Breast epithelium (tissue), 4 donors: Measurements from ENCODE around the gene IFRD1. TPM values are rescaled to one million over a fixed set of nuclear protein-coding genes. Genes with fewer than 3 reads are reported as not detected.

Experiments used
- DNase-seq, 2 donors: peaks; one replicate each; pipeline ENCODE4 v3.0.0-alpha.2; 2019; ENCODE audit warnings: low spot score in 2 of 2
- H3K27ac ChIP-seq, 2 donors: fragments of 200-600 bp; sonication (generic) in 1 of 2; one replicate each; pipeline ENCODE4 v1.5.1; 2016 to 2019; ENCODE audit warnings: mild to moderate bottlenecking in 1 of 2
- H3K27me3 ChIP-seq, 2 donors: fragments of 200-600 bp; sonication (generic) in 1 of 2; one replicate each; pipeline versions ENCODE4 v1.5.1 to v1.6.0; 2017 to 2019; ENCODE audit warnings: control low read depth in 1 of 2, mild to moderate bottlenecking in 1 of 2
- H3K36me3 ChIP-seq: fragments of 200-600 bp; one replicate; pipeline ENCODE4 v1.5.1; 2019
- H3K4me1 ChIP-seq, 2 donors: fragments of 200-600 bp; sonication (generic); one replicate each; pipeline ENCODE4 v1.5.1; 2016 to 2019; ENCODE audit warnings: control low read depth in 1 of 2
- H3K4me3 ChIP-seq, 3 donors: fragments of 200-600 bp; sonication (generic); 1 replicate in 2 of 3; 2 replicates in 1 of 3; pipeline ENCODE4 v1.5.1; 2016 to 2019; ENCODE audit warnings: mild to moderate bottlenecking in 3 of 3, moderate library complexity in 2 of 3
- H3K9me3 ChIP-seq, 2 donors: fragments of 200-600 bp; sonication (generic) in 1 of 2; one replicate each; pipeline ENCODE4 v1.5.1; 2016 to 2019; ENCODE audit warnings: control low read depth in 1 of 2
- CTCF ChIP-seq, 3 donors: fragments of 450-650 bp; IDR thresholded peaks; one replicate each; pipeline ENCODE4 v1.5.1; 2016 to 2017; ENCODE audit warnings: antibody characterized with exemption in 3 of 3, mild to moderate bottlenecking in 3 of 3, moderate library complexity in 3 of 3
- POLR2A ChIP-seq: fragments of 450-650 bp; IDR thresholded peaks from one replicate; pipeline ENCODE4 v1.6.1; 2016; ENCODE audit warnings: antibody characterized with exemption, mild to moderate bottlenecking, moderate library complexity
- POLR2AphosphoS5 ChIP-seq, 3 donors: sonication (generic); formaldehyde crosslinking; IDR thresholded peaks; one replicate each; pipeline ENCODE4 v1.6.1; 2017; ENCODE audit warnings: antibody characterized with exemption in 3 of 3
- intact Hi-C: fragments of 100-400 bp; cut with DNase I; formaldehyde crosslinking; loops from one replicate; pipeline ENCODE4 v1.15.1; 2023; ENCODE audit warnings: low total_unique reads
- total RNA-seq, 3 donors: library from RNA; depleted of rRNA; stranded (reverse); fragments of >200 nt; gene quantifications; one replicate each; pipeline ENCODE4 v1.1.0, GENCODE V29; 2016

Gene IFRD1
- total RNA-seq, 3 donors from 2014 or later = 82.7 to 146 (median 91.8) TPM

DNA sequence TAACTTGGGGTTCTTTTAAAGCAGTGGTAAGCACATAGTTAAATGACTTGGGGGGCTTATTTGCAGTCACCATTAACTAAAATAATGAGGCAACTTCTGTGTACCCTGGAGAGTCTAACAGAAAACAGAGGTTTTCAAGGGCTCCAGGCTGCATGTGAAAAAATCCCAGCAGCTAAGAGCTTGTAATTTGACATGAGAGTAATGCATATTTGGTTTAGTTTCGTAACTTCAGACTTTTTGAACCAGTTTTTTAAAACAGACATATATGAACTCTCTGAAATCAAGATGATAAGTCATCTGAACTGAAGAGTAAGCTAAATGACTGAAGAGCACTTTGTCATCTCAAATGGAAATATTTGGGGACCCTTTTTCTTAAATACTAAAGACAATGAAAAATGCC, 40.2 kb upstream of the IFRD1 start:
- no peak overlapping the region for H3K4me3 ChIP-seq
- H3K4me1 ChIP-seq = no peaks in the 10 kb centered on the region
- H3K36me3 ChIP-seq = no peaks in the 10 kb centered on the region
- TF ChIP-seq POLR2A (no peak), CTCF (IDR thresholded peaks at IDR 0.05) (no peak), POLR2AphosphoS5 (IDR thresholded peaks at IDR 0.05) (no peak)
- DNase-seq = no peak
- intact Hi-C loops = no loop called here
- no peak overlapping the region for H3K27ac ChIP-seq
- no peaks in the 10 kb centered on the region for H3K27me3 ChIP-seq
- no peaks in the 10 kb centered on the region for H3K9me3 ChIP-seq

DNA sequence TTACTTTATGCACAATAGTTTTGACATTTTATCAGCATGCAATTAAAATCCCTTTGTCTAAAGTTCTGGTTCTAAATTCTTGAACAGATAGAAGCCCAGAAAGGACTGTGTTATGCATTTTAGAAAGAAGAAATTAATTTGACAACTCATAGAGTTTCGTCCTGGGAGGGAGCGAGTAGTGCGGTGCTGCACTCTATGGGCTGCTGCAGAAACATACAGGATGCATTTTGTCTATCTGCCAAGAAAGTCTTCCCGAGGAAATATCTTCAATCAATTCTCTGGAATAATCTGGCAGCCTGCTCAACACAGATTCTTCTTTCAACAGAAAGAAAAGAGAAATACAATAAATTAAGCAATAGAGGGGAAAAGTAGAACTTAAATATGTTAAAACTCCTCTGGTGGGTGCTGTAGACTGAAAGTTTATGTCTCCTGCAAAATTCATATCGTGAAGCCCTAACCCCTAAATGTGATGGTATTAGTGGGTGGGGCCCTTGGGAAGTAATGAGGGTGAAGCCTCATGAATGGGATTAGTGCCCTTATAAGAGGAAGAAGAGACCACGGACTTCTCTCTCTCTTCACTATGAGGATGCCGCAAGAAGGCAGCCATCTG, 39.0 kb upstream of the IFRD1 start:
- Histone ChIP-seq H3K9me3 (no peaks in the 10 kb centered on the region), H3K27me3 (no peaks in the 10 kb centered on the region), H3K36me3 (no peaks in the 10 kb centered on the region), H3K27ac (no peak overlapping the region), H3K4me1 (no peaks in the 10 kb centered on the region), H3K4me3 (no peak overlapping the region)
- DNase-seq = no peak
- intact Hi-C loops = no loop called here
- TF ChIP-seq POLR2AphosphoS5 (IDR thresholded peaks at IDR 0.05) (no peak), CTCF (IDR thresholded peaks at IDR 0.05) (peak in 2 of 3 donors; percentile 25 to 53)

GRCh38 chr7:112414855-112415490, 35.3 kb upstream of the IFRD1 start:
- TF ChIP-seq POLR2AphosphoS5 (IDR thresholded peaks at IDR 0.05) (no peak), CTCF (IDR thresholded peaks at IDR 0.05) (peak; percentile 41 to 59 (median 49))
- Histone ChIP-seq H3K4me1 (no peaks in the 10 kb centered on the region), H3K4me3 (no peak overlapping the region), H3K27me3 (no peaks in the 10 kb centered on the region), H3K9me3 (no peaks in the 10 kb centered on the region), H3K36me3 (no peaks in the 10 kb centered on the region), H3K27ac (no peak overlapping the region)
- DNase-seq = no peak
- intact Hi-C loops = no loop called here

DNA sequence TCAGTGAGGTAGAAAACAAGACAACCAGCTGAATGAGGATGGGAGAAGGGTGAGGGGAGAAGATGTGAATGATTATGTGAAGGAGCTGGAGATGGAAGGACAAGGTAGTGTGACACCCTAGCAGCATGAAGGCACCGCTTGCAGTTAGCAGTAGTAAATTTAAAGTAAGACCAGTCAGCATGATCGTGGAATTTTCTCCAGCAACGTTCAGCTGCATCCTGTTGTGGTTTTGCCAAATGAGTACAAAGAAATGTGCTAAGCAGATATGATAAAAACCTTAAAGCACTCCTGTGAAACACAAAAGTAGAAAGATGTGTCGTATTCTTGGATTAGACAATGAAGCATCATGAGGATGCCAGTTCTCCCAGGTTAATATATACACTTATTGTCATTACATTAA, 34.1 kb upstream of the IFRD1 start:
- intact Hi-C loops = no loop called here
- H3K36me3 ChIP-seq = no peaks in the 10 kb centered on the region
- no peak overlapping the region for H3K4me3 ChIP-seq
- no peak for DNase-seq
- H3K4me1 ChIP-seq = peaks cover 0 to 5% of the 10 kb centered on the region in 2 donors
- no peaks in the 10 kb centered on the region for H3K27me3 ChIP-seq
- H3K27ac ChIP-seq = no peak overlapping the region
- TF ChIP-seq CTCF (IDR thresholded peaks at IDR 0.05) (no peak), POLR2A (no peak), POLR2AphosphoS5 (IDR thresholded peaks at IDR 0.05) (no peak)
- H3K9me3 ChIP-seq = no peaks in the 10 kb centered on the region

DNA sequence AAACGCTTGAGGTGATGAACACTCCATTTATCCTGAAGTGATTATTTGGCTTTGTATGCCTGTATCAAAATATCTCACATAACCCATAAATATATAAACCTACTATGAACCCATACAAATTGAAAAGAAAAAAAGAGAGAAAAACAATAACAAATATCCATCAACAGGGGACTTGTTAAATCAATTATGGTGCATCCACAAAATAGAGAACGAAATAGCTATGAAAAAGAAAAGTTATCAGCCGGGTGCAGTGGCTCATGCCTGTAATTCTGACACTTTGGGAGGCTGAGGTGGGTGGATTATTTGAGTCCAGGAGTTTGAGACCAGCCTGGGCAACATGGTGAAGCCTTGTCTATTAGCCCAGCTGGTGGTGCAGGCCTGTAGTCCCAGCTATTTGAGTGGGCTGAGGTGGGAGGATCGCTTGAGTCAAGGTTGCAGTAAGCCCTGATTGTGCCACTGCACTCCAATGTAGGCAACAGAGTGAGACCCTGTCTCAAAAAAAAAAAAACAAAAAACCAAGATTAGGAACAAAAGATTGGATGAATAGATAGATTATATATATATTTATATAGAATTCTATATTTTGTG, 30.6 kb upstream of the IFRD1 start:
- TF ChIP-seq POLR2AphosphoS5 (IDR thresholded peaks at IDR 0.05) = no peak
- no peak for TF ChIP-seq CTCF (IDR thresholded peaks at IDR 0.05)
- H3K4me1 ChIP-seq = peaks cover 0 to 21% of the 10 kb centered on the region in 2 donors
- no peaks in the 10 kb centered on the region for H3K36me3 ChIP-seq
- intact Hi-C loops = no loop called here
- DNase-seq = no peak
- H3K9me3 ChIP-seq = no peaks in the 10 kb centered on the region
- no peaks in the 10 kb centered on the region for H3K27me3 ChIP-seq
- no peak overlapping the region for H3K4me3 ChIP-seq
- H3K27ac ChIP-seq = no peak overlapping the region
